OCI-LY7 (cell line): ENCODE results near the gene CCDC192.

ENCODE experiments used
- EZH2phosphoT487 ChIP-seq: fragments of 200-600 bp; sonication (generic); IDR thresholded peaks from 2 replicates; pipeline ENCODE4 v1.6.1; 2018; ENCODE audit warnings: low read depth, borderline replicate concordance, mild to moderate bottlenecking, mixed run types, antibody characterized with exemption, low read length, moderate library complexity, mixed read lengths
- TF ChIP-seq, protein P1 (sequence below): fragments of 200-600 bp; sonication (generic); conservative IDR thresholded peaks from 2 replicates; pipeline ENCODE4 v1.5.1; 2014; ENCODE audit warnings: mild to moderate bottlenecking, antibody characterized with exemption, low read length, moderate library complexity, mixed read lengths

DNA sequence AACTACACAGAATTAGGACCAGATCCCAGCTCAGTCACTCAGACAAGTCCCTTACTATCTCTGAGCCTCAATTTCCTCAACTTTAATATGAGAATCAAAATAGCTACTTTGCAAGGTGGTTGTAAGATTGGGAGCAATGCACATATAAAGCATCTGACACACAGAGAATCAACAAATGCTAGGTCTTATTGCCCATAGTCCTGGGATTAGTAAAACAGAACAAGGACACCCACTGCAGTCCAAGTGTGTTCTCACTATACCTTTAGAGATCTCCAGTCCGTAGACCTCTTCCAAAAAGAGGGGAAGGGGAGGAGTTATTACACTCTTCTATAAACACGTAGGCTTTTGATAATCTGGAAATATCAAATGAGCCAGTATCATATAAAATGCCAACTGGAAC, 190.0 kb downstream of the CCDC192 start:
- TF ChIP-seq, protein P1, sequence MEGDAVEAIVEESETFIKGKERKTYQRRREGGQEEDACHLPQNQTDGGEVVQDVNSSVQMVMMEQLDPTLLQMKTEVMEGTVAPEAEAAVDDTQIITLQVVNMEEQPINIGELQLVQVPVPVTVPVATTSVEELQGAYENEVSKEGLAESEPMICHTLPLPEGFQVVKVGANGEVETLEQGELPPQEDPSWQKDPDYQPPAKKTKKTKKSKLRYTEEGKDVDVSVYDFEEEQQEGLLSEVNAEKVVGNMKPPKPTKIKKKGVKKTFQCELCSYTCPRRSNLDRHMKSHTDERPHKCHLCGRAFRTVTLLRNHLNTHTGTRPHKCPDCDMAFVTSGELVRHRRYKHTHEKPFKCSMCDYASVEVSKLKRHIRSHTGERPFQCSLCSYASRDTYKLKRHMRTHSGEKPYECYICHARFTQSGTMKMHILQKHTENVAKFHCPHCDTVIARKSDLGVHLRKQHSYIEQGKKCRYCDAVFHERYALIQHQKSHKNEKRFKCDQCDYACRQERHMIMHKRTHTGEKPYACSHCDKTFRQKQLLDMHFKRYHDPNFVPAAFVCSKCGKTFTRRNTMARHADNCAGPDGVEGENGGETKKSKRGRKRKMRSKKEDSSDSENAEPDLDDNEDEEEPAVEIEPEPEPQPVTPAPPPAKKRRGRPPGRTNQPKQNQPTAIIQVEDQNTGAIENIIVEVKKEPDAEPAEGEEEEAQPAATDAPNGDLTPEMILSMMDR = no peak
- no peak for TF ChIP-seq EZH2phosphoT487
